Right renal pelvis (tissue), 4 donors: Measurements from ENCODE around the gene SERP2. TPM values are rescaled to one million over a fixed set of nuclear protein-coding genes. Genes with fewer than 3 reads are reported as not detected.
"Not testable (repeated sequence)": the region's sequence is repeated elsewhere in the genome, so short reads cannot be mapped to it uniquely, and the experiment has no call there.

Experiments used
- DNase-seq, 4 donors: peaks; one replicate each; pipeline ENCODE4 v3.0.0-alpha.2; 2013; ENCODE audit warnings: low read depth in 4 of 4, low spot score in 3 of 4, missing footprints in 1 of 4
- polyA plus RNA-seq, 4 donors: library from polyadenylated mRNA; unstranded; fragments of 120-200 nt; gene quantifications; one replicate each; pipeline ENCODE4 v1.2.1, GENCODE V29; 2013; ENCODE audit not compliant: insufficient read length in 4 of 4

The SERP2 gene
- 10 to 100 TPM in 3 of 4 donors, 1 to 10 TPM in 1; 9.9 to 10.5 (median 10.2) TPM for polyA plus RNA-seq

DNA sequence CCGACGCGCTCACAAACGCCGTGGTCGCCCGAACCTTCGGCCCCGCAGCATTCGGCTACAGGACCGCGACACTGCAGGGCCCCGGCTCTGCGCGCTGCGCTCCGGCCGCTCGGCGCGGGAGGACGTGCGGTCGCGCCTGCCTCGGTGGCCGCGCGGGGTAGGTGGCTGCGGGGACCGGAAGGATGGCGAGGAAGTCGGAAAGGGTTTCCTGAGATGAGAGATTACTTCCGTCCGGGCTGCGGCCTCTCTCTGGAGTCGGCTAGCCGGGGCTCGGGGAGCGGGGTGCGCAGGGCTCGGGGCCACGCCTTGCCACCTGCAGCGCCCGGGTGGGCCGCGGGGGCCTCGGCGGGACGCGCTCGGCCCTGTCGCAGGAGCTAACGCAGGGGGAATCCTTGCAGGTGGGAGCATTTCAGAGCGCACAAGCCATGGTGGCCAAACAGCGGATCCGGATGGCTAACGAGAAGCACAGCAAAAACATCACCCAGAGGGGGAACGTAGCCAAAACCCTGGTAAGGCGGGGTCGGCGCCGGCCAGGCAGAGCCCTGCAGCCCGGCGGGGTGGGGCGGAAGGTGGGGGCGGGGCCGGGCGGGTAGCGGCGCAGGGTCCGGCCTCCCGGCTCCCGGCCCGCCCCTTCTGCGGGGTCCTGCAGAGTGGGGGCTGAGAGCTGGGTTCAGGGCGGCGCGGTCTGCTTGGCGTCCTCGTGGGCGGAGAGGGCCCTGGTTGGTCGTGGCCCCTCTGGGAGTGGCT, at the start of gene SERP2:
TSS of gene SERP2 (plus strand) at position 224 of the 747 bp plus-strand sequence. CDS start at position 426, 202 bp downstream.
- no peak for DNase-seq

DNA sequence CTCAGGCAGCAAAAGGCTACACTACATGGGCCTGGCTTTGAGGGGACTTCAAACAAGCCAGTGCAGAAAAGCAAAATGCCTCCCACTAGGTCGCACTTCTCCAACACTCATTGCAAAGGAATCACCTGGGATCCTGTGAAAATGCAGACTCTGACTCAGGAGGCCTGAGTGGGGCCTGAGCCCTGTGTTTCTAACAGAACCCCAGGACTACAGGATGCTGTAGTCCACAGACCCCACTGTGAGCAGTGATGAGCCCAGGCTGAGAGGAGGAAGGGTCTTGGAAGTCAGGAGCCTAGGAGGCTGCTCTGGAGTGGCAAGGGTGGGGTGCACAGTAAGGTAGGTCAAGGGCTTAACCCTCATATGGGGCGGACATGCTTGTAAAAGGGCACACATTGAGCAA, 46.7 kb upstream of the SERP2 start:
- DNase-seq: no peak

DNA sequence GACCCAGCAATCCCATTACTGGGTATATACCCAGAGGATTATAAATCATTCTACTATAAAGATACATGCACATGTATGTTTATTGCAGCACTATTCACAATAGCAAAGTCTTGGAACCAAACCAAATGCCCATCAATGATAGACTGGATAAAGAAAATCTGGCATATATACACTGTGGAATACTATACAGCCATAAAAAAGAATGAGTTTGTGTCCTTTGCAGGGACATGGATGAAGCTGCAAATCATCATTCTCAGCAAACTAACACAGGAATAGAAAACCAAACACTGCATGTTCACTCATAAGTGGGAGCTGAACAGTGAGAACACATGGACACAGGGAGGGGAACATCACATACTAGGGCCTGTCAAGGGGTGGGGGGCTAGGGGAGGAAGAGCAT, 44.6 kb upstream of the SERP2 start:
- DNase-seq: not testable (repeated sequence)

DNA sequence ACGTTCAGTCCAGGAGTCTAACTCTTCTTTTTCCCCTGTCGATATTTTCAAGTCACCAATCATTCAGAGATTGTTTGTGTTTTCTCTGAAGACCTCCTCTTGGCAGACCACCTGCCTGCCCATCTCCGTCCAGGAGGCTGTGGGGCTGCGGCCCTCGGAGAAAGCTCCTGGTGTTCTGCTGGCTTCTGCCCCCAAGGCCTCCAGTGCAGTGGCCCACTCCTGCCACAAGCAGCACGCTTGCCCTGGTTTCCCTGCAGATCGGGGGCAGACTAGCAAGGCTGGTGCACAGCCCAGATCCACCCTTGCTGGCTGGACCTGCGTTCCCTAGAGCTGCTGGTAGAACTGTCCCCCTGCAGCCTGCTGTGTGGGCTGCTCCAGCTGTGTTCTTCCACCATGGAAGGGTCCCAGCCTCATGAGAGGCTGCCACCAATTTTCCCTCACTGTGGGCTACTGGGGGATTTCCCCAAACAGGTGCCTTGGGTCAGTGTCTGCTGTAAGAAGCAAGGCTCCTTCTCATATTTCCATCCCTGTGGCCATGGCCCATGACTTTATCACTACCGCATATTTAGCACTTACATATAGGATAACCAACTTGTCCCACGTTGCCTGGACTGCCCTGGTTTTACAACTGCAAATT, 43.6 kb upstream of the SERP2 start:
- DNase-seq: no peak

DNA sequence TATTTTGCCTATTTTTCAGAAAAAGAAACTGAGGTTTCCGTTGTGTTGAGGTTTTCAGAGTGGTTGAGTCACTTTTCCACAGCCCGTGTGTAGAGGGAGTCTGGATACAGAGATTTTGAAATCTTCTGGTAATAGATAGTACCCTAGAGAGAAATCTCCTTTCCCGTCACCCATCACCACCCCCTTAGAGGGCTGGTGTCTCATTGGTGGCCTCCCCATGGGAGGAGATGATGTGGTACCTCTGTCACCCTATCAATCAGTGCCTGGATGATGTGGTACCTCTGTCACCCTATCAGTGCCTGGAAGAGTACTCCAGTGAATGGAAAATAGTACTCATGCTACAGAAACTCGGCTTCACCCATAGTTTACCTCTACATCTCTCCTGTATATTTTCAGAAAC, 42.2 kb upstream of the SERP2 start:
- DNase-seq: no peak

DNA sequence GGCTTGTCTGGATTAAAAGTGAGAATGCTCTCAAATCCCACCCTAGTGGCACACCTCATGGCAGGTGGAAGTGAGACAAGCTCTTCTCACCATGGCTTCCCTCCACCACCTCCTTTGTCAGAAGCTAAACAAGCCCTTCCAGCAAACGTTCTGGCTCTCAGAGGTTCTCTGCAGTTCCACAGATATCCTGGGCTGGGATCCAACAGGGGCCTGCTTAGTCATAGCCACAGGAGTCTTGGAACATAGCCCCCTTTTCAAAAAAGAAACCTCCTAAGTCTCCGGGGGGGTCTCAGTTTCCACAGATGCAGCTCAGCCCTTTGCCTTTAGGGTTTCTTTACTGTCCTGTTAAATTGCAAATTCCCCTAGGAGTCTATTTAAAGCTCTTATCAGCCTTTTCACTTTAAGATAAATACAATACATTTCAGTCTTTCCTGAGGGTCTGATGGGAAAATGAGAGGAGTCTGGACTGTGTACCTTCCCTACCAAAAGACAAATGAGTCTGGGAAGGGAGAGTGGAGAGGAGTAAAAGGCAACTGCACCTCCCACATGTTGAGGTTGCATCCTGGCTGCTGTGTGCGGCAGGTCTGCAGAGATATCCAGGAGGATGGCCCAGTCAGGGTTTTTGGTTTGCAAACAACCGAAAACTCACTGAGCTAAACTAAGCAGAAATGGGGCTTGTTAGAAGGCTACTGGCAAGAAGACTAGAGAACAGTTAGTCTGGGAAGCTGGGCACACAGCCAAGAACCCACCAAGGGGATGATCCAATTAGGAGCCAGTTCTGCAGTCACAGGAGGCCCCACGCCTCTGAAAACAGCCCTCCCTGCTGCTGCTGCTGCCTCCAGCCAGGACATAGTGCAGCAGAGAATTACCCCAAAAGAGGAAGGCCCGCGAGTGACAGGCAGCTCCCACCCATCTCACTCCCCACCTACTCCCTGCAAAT, 41.4 kb upstream of the SERP2 start:
- peak in 2 of 4 donors; percentile 38 to 57 for DNase-seq

DNA sequence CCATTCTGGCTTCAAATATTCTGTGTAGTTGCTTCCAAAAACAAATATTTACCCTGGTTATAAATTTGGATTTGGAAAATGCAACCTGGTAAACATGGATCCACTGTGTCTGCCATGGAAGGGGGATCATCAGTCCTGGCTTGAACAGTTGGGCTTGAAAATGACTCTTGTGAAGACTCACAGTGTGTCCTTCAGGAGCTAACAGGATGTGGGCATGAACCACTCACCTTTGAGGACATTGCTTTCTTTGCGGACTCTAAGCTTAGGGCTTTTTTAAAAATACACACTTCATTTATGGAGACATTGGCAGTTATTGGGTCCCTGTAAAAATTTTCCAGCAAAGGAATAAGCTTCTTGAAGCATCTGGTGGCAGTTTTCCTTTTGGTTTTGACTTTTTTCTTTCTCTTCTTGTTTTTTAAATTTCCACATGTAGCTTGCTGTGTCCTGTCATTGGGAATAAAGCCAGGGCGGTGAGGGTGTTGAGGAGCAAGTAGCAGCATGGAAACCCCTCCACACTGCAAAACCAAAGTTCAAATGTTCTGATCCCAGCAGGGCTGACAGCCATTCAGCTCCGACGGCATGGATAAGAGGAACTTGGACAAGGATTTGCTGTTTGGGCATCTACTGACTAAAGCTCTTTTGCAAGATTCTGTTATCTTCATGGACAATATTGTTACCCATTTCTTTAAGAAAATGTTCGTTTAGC, 39.5 kb upstream of the SERP2 start:
- DNase-seq: no peak

DNA sequence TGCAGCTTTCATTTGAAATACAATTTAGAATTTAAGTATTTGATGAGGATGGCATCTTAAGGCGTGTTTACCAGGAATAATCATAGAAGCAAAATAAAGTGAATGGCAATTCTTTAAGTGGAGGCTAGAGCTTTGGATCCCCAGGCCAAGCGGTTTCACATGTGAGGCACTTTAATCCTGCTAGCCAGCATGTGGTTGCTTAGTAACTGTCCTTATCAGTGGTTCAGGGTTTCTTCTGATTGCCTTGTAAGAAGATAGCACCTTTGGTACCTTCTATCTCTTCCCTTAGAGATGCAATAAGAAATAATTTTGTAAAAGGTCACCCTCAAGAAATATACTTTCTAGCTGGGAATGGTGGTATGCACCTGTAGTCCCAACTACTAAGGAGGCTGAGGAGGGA, 38.9 kb upstream of the SERP2 start:
- DNase-seq: no peak

DNA sequence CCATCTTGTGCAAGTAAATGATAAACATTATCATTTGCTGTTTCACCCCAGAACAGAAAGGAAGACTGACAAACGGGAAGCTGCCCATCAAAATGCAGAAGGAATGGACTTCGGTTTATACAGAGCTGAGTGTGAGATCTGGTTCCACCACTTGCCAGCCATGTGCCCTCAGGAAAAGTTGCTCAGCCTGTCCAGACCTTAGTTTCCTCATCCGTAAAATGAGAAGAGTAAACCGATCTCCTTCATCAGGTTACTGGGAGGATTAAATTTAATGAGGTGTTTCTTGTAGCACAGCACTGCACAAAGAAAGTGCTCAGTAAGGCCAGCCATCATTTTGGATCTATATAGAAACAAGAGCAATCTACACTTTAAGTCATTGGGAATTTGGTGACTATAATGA, 36.7 kb upstream of the SERP2 start:
- DNase-seq: no peak

DNA sequence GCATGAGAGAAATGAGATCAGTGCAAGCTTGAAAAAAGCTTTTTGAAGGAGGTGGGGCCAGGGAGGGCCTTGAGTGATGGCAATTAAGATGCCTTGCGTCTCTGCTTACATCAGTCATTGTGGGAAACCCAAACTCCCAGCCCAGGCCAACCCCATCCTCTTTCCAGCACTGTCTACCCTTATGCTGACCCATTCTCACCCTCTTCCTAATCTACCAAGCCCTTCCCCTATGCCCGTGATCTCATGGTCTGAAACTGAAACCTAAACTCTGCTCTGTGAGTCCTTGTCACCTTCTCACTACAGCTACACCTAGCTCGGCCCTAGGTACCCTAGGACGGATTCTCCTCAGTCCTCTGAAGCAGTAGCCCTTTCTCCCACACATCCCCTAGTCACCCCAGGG, 36.0 kb upstream of the SERP2 start:
- DNase-seq: no peak

DNA sequence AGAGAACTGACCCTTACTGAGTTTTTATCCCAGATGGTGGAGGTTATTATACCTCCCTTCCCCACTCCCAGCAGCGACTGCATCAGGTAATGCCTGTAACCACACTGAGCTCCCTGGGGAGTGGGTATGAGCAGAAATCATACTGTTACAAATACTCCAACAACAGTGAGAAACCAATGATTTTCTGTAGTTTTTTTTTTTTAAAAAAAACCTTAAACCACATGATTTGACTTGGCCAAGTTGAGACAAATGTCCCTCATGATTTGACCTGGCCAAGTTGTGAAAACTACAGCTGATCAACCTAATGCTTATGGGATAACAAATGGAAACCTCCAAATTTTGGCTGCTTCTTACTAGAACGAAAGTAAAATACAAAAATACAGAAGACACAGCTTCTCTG, 33.1 kb upstream of the SERP2 start:
- DNase-seq: no peak

DNA sequence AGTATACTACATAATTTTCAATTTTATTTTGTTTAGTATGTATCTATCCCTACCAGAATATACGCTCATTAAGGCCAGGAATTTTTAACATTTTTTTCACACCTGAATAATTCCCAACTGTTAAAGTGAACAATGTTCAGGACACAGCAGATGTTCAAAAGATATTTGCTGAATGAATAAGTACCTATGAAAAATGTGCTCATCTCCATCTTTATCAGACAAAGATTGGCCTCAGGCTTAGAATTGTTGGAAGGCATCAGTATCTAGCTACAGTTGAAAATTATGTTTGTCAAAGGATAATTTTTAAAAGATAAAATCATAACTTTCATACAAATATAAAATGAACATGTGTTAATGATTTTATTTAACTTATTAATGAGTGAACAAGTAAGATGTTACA, 30.9 kb upstream of the SERP2 start:
- DNase-seq: no peak

DNA sequence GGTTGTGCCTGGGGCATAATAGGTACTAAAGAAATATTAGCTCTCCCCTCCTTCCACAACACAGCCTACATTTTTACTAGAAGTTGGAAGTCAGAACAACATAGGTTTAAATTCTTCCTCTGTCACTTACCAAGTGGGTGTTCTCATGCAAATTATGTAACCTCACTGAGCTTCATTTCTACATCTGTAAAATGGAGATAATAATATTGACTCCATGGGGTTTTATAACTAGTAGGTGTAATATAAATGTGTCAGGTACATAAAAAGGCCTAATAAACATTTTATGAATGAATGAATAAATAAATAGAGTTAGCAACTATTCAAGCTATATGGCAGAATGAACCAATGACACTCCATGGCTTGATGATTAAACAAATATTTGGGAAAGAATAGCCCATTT, 27.1 kb upstream of the SERP2 start:
- no peak for DNase-seq

DNA sequence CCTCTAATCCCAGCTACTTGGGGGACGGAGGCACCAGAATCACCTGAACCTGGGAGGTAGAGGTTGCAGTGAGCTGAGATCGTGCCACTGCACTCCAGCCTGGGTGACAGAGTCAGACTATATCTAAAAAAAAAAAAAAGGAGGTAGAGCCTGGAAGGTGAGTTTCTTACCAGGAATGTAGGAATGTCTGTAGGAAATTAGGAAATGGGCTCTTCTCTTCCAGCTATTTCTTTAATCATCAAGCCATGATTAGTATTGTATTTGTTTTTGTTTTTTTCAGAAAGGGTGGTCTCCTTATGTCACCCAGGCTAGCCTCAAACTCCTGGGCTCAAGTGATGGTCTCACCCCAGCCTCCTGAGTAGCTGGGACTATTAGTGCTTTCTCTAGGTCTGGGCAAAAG, 26.3 kb upstream of the SERP2 start:
- no peak for DNase-seq

DNA sequence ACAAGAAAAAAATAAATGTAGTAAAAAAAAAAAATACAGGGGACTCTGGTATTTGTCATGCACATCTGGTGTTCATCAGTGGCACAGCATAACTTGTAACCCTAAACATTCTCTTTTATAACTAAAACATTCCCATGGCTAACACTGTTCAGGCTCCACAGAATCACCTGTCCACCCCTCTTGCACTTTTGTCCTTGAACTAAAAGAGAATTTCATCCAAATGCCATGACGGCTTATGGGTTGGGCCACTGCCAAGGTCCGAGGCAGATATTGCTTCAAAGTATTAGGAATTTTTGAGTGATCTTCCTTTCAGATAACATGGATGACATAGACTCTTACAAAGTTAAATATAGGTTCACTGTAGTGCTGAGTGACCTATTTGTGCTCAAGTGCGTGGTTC, 25.7 kb upstream of the SERP2 start:
- DNase-seq: no peak

DNA sequence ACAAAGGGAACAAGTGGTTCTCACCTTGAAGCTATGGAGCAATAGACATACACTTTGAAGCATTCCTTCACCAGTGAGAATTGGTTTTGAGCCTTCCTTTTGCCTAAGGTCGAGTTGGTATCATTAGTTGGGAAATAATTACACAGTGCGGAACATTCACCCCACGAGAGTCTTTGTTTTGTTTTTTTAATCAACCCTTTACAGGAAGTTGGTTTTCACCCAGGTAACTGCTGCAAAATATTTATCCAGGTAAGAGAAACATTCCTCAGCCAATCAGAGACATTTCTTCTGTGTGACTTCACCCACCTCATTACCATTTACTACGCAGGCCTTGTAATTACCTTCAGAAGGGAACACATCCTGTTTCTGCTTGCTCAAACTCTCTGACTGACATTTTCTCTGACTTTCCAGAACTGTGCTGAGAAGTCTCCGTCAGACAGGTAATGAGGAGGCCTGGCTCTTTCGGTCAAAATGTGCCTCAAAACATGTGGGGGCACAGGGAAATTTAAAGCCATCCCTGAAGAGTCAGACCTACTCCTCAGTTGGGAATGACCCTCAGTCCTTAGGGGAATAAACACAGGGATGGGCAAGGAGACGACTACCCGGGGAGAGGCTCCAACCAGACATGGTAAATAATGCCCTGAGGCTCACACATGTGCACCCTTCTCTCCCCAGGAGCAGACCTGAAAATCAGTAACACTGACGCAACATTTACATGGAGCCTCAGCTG, 22.7 kb upstream of the SERP2 start:
- no peak for DNase-seq

DNA sequence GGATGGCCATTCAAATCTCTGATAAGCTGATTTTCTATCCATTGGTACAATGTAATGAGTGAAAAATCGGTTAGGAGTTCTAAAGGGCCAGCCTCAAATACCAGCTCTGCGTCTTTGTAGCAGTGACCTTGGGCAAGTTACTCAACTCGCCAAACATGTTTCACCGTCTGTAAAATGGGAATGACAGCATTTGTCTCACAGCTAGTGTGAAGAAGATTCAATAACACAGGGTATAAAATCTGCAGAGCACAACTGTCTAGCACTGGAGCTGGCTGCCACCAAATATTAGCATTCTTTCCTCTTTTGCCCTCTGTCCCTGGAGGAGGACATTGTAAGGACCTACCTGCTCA, 22.1 kb upstream of the SERP2 start:
- DNase-seq: no peak

DNA sequence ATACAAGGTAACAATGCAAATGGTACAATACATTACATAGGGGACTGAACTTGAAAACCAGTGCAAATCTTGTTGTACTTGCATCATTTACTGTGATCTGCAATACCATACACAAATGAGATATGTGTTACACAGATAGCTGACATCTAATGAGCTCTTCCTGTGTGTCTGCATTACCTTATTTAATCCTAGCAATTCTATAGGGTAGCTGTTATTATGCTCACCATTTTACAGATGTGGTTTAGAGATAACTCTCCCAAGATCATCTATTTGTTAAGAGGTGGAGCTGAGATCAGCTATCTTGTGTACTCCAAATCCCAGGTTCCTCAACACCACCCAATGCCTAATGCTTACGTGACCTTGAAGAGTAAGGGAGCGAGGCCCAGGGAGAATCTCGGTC, 21.4 kb upstream of the SERP2 start:
- DNase-seq: no peak

DNA sequence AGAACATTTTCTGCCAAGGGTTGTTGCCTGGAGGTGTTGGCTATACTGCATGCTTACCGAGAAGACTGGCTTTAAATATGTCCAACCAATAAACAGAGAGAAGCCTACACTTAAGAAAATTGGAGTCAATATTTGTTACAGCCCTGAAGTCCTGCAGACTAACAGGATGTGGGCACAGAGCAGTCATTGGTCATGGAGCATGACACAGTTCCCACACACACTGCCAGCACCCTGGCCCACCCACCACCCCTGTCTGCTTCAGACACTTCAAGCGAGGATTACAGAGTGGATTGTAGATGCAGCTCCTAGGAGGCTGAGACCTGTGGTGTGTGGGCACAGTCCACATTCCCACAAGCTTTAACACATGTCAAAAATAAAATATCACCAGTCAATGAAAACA, 21.0 kb upstream of the SERP2 start:
- DNase-seq: no peak

DNA sequence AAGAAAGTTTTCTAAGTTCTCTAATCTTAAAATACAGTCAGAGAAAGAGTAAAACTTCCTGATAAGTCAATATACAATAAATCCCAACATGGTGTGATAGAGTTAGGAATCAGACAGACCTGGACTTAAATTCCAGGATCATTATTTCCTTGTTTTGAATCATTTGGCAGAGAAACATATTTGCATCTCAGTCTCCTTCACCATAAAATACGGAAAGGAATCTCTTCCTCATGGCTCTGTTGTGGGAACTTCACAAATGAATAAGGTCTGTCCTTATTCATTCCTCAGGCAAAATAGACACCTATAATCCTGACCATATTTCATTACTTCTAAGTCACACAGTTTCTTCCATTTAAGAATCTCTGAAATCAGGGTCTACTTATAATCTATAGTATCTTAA, 19.3 kb upstream of the SERP2 start:
- no peak for DNase-seq
